Osteocyte (in vitro differentiated cells): ENCODE results near the gene UTS2B. TPM values are rescaled to one million over a fixed set of nuclear protein-coding genes. Genes with fewer than 3 reads are reported as not detected.
A peak's percentile ranks its signal among the peaks of the same experiment; 100 is the strongest.

ENCODE experiments used
- DNase-seq: peaks from one replicate; pipeline ENCODE4 v3.0.0; 2021; ENCODE audit warnings: mixed read lengths; ENCODE audit not compliant: unreplicated experiment; ENCODE audit errors: extremely low spot score
- H3K27ac Mint-ChIP-seq: one replicate; pipeline ENCODE4 v1.8.0; 2021; ENCODE audit warnings: mild to moderate bottlenecking, mixed read lengths; ENCODE audit not compliant: unreplicated experiment
- H3K27me3 Mint-ChIP-seq: one replicate; pipeline ENCODE4 v1.8.0; 2021; ENCODE audit warnings: mixed read lengths; ENCODE audit not compliant: unreplicated experiment
- H3K36me3 Mint-ChIP-seq: one replicate; pipeline ENCODE4 v1.8.0; 2021; ENCODE audit warnings: mixed read lengths; ENCODE audit not compliant: unreplicated experiment
- H3K4me1 Mint-ChIP-seq: one replicate; pipeline ENCODE4 v1.8.0; 2021; ENCODE audit warnings: mixed read lengths; ENCODE audit not compliant: unreplicated experiment
- H3K4me3 Mint-ChIP-seq: one replicate; pipeline ENCODE4 v1.8.0; 2021; ENCODE audit warnings: mild to moderate bottlenecking, moderate library complexity, mixed read lengths; ENCODE audit not compliant: unreplicated experiment
- H3K9me3 Mint-ChIP-seq: one replicate; pipeline ENCODE4 v1.8.0; 2021; ENCODE audit warnings: mixed read lengths; ENCODE audit not compliant: unreplicated experiment
- CTCF ChIP-seq: fragments of 200-600 bp; sonication (generic); IDR thresholded peaks from 2 replicates; pipeline ENCODE4 v1.5.0; 2021; ENCODE audit warnings: antibody characterized with exemption, mild to moderate bottlenecking, moderate library complexity
- total RNA-seq: library from RNA; stranded (reverse); gene quantifications from 2 replicates; pipeline ENCODE4 v1.2.1, GENCODE V29; 2021

The UTS2B gene
- total RNA-seq, 1 donor from 2014 or later, result 0.75 TPM

- Mint-ChIP-seq H3K27me3 (no peaks in the 10 kb centered on the region), H3K36me3 (peaks cover 60% of the 10 kb centered on the region)
Measured at GRCh38 chr3:191360620-191361019, 30.3 kb upstream of the UTS2B start.

GRCh38 chr3:191358929-191359328, 28.6 kb upstream of the UTS2B start:
- peaks cover 49% of the 10 kb centered on the region for H3K36me3 Mint-ChIP-seq
- H3K27ac Mint-ChIP-seq, result no peak overlapping the region
- H3K9me3 Mint-ChIP-seq, result no peaks in the 10 kb centered on the region
- peaks cover 35% of the 10 kb centered on the region for H3K4me1 Mint-ChIP-seq
- no peak for DNase-seq
- H3K4me3 Mint-ChIP-seq, result no peak overlapping the region
- no peak for TF ChIP-seq CTCF
- H3K27me3 Mint-ChIP-seq, result no peaks in the 10 kb centered on the region

More at GRCh38 chr3:191360620-191361019, 30.3 kb upstream of the UTS2B start:
- Mint-ChIP-seq H3K4me3 (no peak overlapping the region), H3K9me3 (no peaks in the 10 kb centered on the region), H3K4me1 (peaks cover 34% of the 10 kb centered on the region), H3K27ac (peak overlapping the region; percentile 5)
- TF ChIP-seq CTCF, result no peak
- no peak for DNase-seq

GRCh38 chr3:191357909-191358308, 27.6 kb upstream of the UTS2B start:
- Mint-ChIP-seq H3K36me3 (peaks cover 41% of the 10 kb centered on the region), H3K4me3 (no peak overlapping the region), H3K27ac (peak overlapping the region; percentile 54), H3K27me3 (no peaks in the 10 kb centered on the region), H3K4me1 (peaks cover 35% of the 10 kb centered on the region), H3K9me3 (no peaks in the 10 kb centered on the region)
- no peak for TF ChIP-seq CTCF
- DNase-seq, result no peak

GRCh38 chr3:191356631-191357439, 26.5 kb upstream of the UTS2B start:
- Mint-ChIP-seq H3K36me3 (peaks cover 32% of the 10 kb centered on the region), H3K4me1 (peaks cover 35% of the 10 kb centered on the region), H3K27ac (peak overlapping the region; percentile 54), H3K27me3 (no peaks in the 10 kb centered on the region), H3K9me3 (no peaks in the 10 kb centered on the region), H3K4me3 (no peak overlapping the region)
- DNase-seq, result no peak
- no peak for TF ChIP-seq CTCF

GRCh38 chr3:191355406-191355805, 25.1 kb upstream of the UTS2B start:
- Mint-ChIP-seq H3K36me3 (peaks cover 23% of the 10 kb centered on the region), H3K27me3 (no peaks in the 10 kb centered on the region), H3K27ac (peak overlapping the region; percentile 54), H3K4me1 (peaks cover 35% of the 10 kb centered on the region), H3K9me3 (no peaks in the 10 kb centered on the region), H3K4me3 (no peak overlapping the region)
- no peak for DNase-seq
- no peak for TF ChIP-seq CTCF
